ENCODE measurements around the gene RFPL3.
"Not testable (repeated sequence)": the region's sequence is repeated elsewhere in the genome, so short reads cannot be mapped to it uniquely, and the experiment has no call there.

The RFPL3 gene

DNA sequence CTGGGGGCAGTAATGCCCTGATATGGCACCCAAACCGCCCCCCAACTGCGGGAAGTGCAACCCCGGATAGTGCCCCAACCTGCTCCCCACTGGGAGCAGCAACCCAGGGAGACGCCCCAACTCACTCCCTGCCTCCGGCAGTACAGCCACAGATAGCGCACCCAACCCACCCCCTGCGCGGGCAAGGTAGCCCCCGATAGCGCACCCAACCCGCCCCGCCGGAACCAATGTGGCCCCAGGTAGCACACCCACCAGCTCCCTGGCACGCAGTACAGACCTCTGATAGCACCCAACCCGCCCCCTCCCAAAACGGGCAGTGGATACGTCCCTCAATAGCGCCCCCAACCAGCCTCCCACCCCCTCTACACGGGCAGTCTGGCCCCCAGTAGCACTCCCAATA, 3.8 kb upstream of the RFPL3 start:
- DNase-seq (ENCODE audit: low read depth in 2 of 2) = no peak

DNA sequence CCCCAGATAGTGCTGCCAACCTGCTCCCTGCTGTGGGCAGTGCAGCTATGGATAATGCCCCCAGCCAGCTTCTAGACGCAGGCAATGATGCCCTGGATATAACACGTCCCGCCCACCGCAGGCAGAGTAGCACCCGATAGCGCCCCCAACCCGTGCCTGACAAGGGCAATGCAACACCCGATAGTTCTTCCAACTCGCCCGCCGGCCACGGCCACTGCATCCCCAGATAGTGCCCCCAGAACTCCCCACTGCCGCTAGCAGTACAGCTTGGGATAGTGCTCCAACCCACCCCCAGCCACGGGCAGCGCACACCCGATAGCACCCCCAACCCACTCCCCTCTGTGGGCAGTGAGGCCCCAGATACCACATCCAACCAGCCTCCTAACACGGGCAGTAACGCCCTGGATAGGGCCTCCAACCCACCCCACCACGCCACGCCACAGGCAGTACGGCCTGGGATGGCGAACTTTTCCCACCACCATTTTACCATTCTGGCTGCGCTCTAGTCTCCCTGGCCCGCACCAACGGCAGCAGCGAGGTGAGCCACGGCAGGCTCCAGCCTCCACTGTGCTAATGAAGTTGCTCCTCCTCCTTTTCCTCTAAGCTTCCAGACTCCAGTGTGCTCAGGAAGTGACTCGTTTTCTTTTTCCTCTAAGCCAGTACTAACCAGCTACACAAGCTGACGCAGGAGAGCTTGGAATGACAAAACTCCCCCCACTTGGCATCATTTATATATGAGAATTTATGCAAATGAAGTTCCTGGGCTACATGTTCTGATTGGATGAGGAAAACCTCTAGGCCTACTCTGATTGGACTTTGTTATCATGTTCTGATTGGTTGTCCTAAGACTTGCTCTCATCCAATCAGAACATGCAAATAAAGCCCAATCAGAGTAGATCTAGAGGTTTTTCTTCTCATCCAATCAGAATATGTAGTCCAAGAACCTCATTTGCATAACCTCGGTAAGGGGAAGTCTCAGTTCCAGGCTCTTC, 3.0 kb upstream of the RFPL3 start:
- no peak for DNase-seq (ENCODE audit: low read depth in 2 of 2)

DNA sequence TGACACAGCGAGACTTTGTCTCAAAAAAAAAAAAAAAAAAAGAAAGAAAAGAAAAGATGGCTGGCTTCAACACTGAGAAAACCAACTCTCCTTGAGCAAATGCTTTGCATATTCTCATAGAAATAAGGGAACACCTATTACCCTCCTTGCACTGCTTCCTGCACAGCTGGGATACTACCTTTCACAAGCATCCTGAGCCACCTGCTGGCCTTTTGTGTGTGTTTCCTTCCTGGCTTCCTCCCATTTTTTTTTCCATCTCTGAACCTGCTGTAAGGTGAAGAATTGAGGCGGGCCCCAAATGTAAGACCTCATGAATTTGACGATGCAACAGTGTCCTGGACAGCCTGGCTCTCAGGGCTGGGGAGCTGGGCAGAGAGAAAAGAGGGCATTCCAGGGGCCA, 1.9 kb upstream of the RFPL3 start:
- DNase-seq (ENCODE audit: low read depth in 2 of 2) = no peak

DNA sequence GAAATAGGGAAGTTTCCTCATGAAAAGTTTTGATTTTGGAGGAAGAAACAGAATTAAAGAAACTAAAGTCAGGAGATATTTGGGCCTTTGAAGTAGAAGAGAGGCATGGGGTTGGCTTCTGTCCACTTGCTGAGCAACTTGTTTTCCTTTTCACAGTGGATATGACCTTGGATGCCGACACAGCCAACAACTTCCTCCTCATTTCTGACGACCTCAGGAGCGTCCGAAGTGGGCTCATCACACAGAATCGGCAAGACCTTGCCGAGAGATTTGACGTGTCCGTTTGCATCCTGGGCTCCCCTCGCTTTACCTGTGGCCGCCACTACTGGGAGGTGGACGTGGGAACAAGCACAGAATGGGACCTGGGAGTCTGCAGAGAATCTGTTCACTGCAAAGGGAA, 2.4 kb downstream of the RFPL3 start:
- DNase-seq (ENCODE audit: low read depth in 2 of 2) = not testable (repeated sequence)

DNA sequence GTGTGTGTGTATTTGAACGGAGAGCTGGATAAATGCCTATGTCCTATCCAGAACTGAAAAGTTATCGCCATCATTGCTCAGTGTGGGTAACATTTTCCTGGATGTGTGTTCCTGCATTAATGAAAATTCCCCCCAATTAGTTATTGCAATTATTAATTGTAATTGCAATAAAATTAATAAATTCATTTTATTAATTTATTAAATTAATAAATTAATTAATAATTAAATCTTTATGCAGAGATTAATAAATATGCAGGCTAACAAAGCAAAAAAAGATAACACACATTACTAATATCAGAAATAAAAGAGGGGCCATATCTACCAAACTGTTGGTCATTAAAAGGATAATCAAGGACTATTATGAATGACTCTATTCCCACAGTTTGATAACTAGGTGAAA, 3.6 kb downstream of the RFPL3 start:
- no peak for DNase-seq (ENCODE audit: low read depth in 2 of 2)

DNA sequence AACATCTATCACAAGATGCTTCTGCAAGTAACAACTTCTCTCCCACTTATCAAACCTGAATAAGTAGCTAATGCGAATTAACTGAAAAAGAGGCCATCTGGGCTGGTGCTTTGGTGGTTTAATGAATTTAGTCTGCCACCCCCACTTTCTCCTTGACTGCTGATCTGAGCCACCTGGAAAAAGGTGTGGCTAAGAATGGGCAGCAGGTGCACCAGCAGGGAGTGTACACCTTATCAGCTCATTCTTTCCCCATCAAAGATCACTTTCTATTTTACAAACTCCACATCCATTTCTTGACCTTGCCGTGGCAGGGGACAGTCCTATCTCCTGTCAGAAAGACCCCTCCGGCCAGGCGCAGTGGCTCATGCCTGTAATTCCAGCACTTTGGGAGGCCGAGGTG, 6.5 kb downstream of the RFPL3 start:
- no peak for DNase-seq (ENCODE audit: low read depth in 2 of 2)

DNA sequence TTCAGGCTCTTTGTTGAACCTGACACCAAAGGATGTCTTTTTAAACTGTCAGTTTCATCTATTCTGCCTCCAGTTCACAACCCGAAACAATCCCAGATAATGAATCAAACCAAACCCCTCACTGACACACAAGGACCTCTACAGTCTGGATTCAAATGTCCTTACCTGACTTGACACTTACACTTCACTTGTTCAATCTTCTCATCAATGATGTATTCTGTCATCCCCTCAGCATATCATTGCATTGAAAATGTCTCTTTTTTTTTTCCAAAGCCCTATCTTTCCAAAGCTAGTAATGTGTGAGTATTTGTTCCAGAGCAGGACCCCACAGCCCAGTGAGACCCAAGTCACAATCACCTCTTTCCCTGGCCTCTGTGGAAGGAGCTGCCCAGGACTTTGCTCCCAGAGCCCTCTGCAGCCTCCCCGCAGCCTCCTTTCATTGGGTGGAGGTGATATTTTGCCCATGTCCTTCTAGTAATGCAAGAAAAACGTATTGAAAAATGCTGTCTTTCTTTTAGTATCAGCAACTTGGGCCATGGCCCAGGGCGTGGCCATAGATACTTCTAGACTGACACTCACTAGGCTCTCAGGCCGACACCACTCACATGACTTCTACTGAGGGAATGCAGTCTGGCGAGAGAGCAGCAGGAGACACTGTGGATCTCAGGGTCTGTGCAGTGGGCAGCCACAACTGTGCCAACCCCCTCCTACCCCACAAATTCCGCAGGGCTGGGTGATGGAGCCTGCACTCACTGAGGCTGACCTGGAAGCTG, 18.2 kb downstream of the RFPL3 start:
- DNase-seq (ENCODE audit: low read depth in 2 of 2) = no peak

DNA sequence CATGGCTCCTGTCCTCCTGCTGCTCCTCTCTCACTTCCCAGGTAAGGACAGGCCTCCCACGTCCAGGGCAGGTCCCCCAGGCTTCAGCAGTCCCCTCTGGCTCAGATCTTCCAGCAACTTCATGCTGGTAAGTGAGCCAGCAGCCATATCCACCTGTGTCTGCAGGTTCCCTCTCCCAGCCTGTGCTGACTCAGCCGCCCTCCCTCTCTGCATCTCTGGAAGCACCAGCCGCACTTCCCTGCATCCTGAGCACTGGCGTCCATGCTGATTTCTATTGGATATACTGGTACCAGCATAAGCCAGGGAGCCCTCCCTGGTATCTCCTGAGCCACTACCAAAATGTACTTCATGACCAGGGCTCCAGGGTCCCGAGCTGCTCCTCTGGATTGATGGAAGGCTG, 19.0 kb downstream of the RFPL3 start:
- no peak for DNase-seq (ENCODE audit: low read depth in 2 of 2)

DNA sequence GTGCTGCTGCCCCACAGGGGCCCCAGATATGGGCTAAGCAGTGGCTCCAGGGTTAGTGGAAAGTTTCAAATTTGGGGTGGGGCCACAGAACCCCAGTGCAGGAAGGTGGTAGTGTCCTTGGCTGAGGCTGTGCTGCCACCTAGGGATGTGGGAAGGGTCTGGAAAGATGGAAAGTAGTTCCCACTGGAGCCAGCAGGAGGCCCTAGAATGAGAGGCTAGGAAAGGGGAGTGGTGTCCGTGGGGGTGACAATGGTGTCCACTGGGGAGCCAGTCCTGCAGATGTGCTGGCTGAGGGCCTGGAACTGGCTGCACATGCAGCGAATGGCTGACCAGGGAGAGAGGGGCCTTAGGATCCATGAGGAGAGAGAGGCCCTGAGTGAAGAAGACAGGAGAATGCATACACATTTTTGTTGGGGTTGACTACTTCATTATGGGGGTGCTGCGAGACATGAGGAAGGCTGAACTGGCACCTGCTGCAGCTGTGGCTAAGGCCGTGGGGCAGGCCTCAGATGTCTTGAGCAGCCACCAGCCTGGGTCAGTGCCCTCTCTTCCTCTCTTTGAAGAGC, 21.1 kb downstream of the RFPL3 start:
- no peak for DNase-seq (ENCODE audit: low read depth in 2 of 2)

DNA sequence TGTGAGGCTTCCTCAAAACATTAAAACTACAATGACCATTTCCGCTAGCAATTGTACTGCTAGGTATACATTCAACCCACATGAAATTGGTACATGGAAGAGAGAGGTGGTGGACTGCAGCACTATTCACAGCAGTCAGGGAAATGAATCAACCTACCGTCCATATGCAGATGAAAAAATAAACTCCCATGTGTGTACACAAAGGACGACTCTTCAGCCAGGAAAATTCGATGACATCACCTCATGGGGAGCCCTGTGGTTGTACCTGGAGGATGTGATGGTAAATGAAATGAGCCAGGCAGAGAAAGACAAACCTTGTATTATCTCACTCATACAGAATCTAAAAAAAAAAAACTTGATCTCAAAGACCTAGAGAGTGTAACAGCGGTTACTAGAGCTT, 23.3 kb downstream of the RFPL3 start:
- DNase-seq (ENCODE audit: low read depth in 2 of 2) = no peak

DNA sequence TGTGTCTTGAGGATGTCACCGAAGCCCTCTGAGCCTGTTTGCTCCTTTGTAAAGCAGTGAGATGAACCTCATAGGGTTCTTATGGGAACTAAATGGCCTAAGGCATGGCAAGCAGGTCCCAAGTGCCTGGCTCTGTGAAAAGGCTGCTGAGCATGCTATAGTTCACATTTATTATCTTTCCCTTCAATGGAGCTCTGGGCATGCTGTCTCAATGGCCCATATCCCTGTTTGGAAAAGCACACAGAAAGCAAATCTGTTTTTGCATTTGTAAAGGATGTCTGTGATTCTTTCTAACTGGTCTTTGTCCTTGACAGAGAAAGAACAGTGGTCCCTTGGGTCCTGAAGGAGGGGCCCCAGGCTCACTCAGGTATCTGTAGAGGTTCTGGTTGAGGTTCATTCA, 28.0 kb downstream of the RFPL3 start:
- DNase-seq (ENCODE audit: low read depth in 2 of 2) = no peak

DNA sequence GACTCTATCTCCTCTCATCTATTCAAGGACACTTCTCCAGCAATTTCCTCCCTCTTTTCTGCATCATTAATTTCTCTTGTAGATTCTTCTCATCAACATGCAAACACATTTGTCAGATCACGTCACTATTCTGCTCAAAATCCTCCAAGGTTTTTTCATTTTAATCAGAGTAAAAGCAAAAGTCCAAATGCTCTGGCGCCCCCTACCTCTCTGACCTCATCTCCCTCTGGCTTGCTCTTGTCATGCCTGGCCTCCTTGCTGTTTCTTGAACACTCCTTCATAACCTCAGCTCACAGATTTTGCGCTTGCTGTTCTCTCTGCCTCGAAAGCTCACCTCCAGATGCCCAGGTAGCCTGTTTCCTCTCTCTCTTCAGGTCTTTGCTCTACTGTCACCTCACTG, 32.0 kb downstream of the RFPL3 start:
- DNase-seq (ENCODE audit: low read depth in 2 of 2) = no peak

DNA sequence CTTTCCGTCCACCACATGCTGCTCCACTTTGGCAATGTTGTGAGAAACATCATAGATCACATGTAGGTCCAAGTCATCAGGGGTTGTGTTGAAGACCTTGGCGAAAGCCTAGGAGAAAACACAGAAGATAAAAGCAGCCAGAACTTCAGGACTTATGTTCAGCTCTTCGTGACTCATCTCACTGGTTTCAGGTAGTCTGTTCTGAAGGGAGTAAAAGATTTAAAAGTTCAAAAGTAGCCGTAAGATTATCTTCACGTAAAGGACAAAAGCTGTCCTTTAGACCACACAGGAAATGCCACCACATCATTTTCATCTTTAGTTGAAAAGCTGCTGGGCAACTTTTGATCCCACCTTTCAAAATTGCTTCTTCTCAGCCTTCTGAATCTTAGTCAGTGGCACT, 37.4 kb downstream of the RFPL3 start:
- no peak for DNase-seq (ENCODE audit: low read depth in 2 of 2)

DNA sequence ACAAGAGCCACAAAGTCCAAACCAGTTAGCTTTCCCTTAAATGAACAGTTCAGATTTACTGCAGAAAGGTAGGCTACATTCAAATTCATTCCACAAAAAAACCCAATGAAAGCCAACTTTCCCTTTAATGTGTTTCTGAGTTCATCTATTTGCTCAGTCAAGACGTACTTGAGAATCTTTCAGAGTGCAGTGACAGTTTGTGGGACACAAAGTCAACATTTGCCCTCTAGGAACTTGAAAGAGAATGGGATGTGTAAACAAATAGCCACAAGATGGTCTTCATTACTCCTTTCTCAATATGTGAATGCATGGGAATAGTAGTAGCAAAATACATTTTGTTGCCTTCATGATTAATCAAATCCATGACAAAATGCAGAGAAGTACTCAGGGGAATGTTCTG, 38.6 kb downstream of the RFPL3 start:
- DNase-seq (ENCODE audit: low read depth in 2 of 2) = no peak

DNA sequence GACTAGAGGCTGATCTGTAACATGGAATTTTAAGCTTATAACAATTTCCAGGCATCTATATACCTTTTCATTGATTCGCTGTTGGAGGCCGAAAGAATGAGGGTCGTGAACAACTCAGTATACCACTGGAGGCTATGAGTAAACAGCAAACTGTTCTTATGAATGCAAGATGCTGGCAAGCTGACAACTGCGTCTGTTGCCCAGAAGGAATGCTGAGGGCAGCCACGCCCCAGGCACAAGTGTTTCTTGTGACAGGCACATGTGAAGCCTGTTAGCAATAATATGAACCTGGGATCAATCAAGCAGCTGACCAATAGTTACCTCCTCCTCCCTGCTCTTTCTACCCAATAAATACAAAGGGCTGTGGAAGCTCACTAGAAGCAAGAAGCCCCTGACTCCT, 39.1 kb downstream of the RFPL3 start:
- no peak for DNase-seq (ENCODE audit: low read depth in 2 of 2)

DNA sequence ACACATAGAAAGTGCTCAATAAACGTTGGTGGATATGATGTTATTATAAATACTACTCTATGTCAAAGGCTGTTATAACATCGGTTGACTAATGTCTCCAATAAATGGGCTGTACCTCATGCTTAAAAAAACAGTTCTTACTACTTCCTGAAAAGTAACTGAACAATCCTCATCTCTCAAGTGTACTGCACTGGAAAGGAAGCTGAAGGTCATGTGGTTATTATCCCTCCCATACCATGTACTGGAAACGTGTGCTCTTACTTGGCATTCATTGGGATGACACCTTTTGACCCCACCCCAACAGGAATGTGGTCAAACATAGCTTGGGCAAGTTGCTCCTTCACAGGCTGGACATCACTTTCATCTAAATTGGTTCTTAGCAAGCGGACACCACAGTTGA, 43.8 kb downstream of the RFPL3 start:
- no peak for DNase-seq (ENCODE audit: low read depth in 2 of 2)

DNA sequence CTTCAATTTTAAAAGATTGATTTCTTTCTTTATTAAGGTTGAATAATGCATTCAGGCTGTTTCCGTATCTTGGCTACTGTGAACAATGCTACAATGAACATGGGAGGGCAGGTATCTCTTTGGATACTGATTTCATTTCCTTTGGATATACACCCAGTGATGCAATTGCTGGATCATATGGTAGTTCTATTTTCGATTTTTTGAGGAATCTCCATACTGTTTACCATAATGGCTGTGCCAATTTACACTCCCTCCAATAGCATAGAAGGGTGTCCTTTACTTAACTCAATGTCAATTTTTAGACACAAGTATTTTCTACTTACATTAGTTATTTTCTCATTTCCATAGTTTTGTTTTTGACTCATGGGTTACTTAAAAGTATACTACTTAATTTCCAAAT, 46.4 kb downstream of the RFPL3 start:
- no peak for DNase-seq (ENCODE audit: low read depth in 2 of 2)

DNA sequence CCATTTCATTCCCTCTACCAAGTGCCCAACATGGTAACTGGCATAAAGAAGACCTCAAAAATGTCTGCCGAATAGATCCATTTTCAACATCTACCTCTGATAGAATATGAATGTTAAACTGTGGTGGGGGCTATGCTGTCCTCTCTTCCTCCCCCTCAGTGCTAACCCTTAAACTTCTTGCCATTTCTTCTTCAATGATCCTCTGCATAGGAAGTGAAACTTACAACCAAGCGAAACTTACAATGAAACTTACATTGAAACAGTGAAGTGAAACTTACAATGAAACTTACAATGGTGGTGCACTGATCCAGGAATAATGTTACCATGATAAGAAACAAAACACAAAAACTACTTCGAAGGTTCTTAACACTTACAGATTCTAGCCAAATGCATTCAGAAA, 49.6 kb downstream of the RFPL3 start:
- DNase-seq (ENCODE audit: low read depth in 2 of 2) = no peak

DNA sequence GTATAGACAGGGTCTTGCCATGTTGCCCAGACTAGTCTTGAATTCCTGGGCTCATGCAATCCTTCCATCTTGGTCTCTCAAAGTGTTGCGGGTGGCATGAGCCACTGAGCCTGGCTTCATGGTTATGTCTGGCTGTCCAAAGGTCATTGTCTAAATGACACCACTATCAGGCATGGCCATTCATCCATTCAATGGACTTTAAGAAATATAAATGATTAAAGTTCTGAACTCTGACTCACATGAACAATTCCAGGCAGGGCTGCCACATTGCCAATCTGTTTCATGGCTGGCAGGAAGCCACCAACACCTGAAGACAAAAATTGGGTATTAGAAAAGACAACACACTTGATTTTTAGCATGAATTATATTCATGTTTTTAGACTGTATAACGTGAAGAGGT, 50.3 kb downstream of the RFPL3 start:
- no peak for DNase-seq (ENCODE audit: low read depth in 2 of 2)

DNA sequence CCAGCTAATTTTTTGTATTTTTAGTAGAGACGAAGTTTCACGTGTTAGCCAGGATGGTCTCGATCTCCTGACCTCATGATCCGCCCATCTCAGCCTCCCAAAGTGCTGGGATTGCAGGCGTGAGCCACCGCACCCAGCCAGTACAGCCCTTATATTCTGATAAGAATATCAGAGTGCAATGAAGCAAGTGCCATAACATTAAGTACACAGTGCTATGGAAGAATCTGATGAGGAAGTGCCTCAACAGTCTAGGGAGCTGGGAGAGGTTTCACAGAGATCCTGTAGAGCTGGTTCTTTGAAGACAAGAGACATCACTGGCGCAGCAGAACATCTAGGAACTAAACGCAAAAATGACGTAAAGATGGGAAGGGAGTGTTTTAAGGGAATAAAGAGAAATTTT, 52.3 kb downstream of the RFPL3 start:
- no peak for DNase-seq (ENCODE audit: low read depth in 2 of 2)

DNA sequence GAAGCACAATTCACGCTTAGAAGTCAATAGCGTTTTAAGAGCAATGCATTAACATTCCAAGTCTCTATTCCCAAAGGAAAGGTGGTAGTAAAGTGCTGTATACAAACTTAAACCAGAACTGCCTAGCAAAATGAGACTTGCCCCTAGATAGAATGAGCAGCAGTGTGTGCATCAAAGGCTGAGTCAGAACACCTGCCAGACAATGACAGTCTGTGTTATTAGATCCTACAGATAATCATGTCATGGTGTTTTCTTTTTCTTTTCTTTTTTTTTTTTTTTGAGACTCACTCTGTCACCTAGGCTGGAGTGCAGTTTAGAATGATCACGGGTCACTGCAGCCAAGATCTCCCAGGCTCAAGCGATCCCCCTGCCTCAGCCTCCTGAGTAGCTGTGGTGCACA, 52.8 kb downstream of the RFPL3 start:
- no peak for DNase-seq (ENCODE audit: low read depth in 2 of 2)

All from stimulated activated CD8-positive, alpha-beta memory T cell treated with anti-CD3 and anti-CD28 coated beads, Interleukin-7, amount 100 ng/mL, for 4 hours (primary cell).